ENCODE measurements around the gene PRXL2B.

Gene PRXL2B

DNA sequence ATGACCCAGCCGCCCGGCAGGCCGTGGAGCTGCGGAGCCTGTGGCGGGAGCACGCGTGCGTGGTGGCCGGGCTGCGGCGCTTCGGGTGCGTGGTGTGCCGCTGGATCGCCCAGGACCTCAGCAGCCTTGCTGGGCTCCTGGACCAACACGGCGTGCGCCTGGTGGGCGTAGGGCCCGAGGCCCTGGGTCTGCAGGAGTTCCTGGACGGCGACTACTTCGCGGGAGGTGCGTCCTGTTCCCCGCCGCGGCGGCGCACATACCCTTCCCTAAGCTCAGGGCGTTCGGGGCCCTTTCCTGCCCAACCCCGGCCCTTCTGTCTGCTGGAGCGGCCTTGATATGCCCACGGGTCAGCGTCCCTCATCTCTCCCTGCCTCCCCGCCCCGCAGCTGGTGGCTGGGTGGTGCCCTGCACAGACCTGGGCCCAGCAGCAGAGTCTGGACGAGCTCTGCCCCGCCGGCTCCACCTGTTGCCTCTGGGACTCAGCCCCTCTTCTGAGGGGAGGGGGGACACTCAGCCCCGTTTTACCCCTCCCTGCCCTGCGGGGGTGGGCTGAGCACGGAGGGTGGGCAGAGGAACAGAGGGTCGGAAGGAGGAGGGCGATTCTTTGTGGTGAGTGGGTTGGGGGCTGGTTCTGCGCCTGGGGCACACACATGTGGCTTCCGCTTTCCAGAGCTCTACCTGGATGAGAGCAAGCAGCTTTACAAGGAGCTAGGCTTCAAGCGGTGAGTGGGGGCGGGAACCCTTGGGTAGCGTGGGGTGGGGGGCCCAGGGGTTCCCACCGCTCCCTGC, 688 bp downstream of the PRXL2B start:
- peak in 1 of 2 donors; percentile 52 for DNase-seq

DNA sequence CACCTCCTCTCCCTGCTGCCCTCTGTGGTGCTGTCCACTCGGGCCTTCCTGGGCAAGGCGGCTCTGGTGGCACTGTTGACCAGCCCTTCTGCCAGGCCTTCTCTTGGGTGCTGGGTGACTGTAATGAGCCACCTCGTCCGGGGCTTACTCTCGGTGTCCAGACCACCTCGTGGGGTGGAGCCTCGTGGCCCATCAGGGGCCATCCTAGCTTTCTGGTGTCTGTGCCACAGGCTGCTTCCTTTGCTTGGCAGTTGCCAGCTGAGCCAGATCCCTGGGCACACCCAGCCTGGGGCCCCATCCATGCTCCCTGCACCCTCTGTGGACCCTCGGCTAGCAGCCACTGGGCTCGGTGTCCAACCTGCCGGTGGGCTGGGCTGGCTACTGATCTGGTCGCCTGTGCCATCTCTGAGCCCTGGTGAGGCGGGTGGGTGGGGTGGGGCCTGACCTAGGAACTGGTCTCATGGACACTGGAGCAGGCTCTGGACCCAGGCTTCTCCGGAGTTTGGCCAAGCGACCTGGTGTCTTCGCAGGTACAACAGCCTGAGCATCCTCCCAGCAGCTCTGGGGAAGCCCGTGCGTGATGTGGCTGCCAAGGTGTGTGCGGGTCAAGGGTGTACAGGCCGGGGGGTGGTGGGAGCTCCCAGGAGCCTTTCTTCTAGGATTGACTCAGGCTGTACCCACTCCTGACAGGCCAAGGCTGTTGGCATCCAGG, 1.4 kb downstream of the PRXL2B start:
- DNase-seq = no peak

DNA sequence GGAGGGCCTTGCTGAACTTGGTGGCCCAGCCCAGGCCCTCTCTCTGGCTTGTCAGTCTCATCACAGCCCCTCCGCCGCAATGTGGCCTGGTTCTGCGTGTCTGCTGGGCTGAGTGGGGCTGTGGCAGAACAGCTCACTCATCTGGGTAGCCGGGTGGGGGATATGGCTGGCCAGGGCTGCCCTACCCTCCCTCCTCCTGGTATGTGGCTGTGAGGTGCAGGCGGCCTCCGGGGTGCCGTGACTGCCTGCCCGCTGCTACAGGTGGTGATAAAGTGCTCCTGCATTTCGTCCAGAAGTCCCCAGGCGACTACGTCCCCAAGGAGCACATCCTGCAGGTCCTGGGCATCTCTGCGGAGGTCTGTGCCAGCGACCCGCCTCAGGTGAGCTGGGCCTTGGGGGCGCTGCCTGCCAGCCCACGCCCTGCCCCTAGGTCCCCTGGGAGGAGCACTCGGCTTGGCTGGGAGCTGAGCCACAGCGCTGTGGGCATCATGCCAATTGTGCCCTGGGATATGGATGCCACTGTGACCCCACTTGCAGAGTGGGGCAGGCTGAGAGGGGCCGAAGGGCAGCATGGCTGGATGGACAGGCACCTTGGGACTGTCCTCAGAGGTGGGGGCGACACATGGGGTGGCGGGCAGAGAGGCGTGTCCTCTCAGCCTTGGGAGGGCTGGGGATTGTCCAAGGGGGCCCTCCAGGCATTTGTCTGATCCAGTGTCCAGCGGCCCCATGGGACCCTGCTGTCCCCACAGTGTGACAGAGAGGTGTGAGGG, 2.3 kb downstream of the PRXL2B start:
- DNase-seq = no peak

DNA sequence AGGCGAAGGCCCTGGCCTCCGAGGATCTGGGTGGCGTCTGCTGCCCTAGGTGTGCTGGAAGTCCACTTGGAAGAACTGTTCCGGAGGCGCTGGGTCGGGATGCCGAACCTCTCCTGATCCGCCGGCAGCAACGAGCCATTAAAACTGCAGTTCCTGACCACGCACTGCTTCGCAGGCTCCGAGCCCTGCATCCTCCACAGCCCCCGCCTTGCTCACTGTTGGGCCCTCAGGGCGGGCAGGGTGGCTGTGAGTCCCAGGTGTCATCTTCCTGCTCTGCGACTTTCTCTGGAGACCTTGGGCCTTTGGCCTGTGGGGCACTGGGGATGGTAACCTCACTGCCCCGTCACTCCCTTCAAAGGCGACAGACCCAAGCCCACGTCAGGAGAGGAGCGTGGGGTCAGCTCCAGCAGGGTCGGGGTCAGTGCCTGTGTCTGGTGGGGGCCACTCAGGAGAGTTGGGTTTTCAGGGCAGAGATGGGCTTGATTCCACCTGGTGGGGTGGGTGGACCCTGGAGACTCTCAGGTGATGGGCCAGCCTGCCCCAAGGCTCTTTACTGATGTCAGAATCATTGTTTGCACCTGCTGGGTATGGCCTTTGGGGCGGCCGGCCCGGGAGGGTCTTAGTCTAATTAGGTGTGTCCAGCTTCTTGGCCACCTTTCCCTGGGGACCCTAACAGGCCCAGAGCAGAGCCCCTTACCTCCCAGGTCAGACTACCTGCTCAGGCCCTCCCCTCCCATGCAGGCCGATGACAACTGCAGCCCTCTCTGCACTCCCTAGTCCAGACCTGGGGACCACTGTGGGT, 3.1 kb downstream of the PRXL2B start:
- DNase-seq = no peak

DNA sequence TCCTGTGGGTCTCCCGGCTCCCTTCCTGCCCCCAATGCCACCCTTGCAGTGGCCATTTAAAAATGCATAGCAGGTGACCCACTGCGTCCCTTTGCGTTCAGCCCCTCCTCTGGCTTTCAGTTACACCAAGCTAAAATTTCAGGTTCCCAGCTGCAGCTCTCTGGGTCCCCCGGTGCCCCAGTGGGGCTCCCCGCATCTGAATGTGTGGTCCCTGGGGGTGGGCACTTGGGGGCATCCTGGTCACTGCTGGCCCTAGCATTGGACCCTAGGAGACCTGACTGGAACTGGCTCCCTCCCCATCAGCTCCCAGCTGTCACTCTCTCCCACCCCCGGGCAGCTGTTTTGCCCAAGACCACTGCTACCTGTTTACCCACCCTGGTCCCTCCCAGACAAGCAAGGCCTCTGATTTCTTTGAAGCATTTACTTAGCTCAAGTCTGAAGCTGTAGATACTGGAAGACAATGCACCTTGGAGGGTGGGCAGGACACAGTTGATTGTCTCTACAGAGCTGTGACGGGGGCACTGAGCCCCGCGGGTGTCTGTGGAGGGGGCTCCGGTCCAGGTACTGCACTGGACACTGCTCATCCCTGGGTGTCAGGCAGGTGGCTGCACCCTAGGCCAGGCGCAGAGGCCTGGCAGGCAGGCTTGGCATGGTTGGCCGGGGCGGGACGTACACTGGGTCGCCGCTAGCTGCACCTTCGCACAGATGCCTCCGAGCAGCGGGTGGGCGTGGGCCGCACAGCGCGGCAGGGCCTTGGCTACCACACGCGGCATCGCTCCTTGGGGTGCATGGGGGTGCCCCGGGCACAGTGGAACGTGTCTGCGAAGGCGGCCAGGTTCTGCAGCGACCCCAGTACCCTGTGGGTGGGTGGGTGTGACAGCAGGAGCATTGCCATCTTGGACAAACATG, 3.9 kb downstream of the PRXL2B start:
- DNase-seq = no peak

DNA sequence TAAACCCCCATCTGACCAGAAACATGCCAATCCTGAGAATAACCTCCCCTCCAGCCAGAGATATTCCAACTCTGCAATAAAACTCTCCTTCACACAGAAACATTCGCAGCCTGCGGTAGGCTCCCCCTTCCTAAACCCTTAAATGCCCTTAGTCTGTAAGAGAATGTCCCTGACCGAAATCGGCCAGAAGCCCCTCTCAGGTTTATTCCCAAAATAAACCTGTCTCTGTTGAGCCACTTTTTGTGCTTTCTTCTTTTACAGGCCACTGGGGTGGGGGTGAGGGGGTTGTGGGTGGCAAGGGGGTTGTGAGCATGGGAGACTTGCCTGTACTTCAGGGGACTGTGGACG, 4.6 kb downstream of the PRXL2B start:
- no peak for DNase-seq

DNA sequence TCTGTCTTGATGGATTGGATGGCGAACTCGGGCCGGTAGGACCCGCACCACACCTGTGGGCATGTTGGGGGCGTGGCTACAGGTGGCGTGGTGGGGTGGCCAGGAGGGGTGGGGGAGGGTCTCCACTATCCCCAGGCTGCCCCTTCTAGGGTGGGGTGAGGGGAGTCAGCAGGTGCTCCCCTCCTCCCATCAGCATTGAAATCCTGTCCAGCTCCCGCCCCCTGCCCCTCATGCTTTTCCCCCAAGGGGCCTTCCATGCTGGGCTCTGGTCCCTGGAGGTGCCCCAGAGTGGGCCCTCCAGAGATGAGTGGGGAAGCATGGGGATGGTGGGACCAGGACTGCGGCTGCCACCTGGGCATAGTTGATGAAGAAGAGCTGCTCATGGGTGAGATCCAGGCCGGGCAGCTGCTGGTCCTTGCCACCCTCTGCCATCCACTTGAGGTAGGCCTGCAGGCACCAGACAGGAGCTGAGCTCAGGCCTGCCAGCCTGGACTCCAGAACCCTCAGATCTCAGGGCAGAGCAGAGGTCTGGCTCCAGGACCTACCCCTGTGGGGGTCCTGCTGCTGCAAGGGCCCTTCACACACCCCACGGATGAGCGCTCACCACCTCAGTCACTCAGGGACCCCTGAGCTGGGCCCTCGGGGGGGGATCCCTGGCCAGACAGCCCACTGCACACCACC, 5.1 kb downstream of the PRXL2B start:
- DNase-seq = no peak

DNA sequence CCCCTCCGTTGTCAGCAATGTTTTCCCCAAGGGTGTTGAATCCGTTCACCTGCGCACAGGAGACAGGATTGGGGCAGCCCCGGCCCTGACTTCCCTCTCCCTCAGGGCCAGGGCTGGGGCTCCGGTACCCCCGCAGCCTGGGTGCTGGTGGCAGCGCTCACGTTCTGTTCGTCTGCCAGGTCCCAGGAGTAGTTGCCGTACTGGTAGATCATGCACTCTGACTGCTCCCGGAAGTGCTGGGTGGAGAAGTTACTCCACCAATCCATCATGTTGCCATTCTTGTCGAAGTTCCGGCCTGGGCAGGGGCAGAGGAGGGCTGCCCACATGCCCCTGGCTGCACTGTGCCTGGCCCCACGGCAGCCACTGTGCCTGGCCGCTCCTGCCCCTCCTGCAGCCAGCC, 6.1 kb downstream of the PRXL2B start:
- DNase-seq = no peak

DNA sequence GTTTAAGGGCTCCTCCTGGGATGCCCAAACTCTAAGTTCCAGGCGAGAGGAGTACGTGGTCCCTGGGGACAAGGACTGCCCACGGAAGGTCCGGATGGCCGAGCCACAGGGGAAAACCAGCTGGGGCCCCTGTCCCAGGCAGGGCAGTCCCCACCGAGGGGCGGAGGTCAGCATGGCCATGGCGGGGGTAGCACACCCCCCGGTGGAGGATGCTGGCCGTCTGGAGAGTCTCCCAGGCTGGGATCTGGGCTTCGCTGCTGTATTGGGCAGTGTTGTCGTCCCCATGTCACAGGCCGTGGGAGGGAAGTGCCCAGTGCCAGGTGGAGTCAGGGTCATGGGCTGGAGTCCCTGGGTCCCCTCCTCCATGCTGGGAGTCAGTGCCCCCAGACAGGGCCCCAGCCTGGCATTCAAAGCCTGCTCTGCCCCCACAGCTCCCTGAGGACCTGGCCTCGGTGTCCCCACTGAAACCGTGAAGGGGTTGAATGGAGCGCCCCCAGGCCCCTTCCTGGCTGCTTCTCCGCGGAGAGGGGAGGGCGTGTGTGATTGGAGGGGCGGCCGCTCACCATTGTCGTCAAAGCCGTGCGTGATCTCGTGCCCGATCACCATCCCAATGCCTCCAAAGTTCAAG, 6.8 kb downstream of the PRXL2B start:
- no peak for DNase-seq

DNA sequence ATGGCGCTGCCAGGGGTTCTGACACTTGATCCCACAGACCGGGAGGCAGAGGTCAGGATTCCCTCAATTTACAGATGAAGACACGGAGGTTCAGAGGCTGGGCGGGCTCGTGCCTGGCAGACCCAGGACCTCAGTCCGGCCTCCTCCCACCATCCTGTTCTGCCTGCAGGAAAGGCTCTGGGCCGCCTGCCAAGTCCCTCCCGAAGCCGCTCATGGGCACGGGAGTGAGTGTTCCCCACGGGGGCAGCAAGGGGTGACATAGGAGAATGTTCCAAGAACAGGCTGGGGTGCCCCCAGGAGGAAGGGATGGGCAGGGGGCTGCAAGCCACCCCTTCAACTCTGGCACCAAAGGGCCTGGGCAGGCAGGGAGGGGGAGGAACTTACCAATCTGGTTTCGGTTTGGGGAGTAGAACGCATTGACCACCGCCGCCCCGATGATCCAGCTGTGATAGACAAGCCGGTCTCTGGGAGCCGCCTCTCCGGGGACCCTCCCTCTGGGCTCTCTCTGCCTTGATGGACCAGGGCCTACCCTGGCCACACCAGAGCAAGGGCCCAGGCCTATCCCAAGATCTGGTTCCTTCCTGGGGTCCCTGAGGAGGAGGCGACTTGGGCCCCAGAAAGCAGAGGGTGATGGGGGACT, 7.5 kb downstream of the PRXL2B start:
- no peak for DNase-seq

DNA sequence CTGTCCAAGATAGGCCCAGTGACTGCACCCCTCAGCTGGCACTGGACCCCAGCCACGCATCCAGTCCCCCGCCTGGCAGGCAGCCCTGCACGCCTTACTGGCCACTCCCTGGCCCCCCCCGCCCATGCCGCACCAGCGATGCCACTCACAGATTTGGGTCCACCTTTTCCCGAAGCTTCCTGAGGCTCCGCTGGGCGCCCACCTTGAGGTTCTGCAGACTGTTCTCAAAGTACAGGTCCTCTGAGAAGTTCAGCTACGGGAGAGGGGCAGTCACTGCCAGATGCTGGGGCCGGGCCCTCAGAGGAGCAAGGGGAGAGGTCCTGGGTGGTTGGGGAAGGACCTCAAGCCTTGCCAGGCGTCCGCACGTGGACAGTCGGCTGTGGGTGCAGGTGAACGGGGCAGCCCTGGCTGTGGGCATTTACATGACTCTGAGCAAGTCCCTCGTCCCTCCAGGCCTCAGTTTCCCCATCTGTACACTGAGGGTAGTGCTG, 8.1 kb downstream of the PRXL2B start:
- no peak for DNase-seq

DNA sequence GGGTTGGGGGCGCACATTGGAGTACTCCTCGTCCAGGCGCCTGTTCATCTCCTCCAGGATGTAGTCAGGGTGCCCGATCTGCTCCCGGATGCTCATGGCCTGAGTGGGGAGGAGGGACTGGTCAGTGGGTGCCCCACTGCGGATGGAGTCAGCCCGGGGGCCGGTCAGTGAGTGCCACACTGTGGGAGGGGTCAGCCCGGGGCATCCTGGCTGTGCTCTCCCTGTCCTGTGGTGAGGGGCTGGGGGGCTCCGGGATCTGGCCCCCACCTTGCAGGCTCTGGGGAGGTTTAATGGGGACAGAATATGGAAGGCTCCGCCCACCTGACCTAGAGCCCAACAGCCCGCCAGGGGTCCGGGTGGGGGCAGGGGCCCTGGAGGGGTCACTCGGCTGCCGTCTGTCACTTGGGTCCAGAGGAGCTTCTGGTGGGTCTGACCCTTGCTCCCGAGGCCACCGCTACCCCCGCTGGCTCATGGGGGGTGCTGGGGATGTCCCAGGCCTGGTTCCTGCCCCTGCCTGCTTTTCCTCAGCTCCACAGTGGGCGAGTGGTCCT, 8.8 kb downstream of the PRXL2B start:
- no peak for DNase-seq

DNA sequence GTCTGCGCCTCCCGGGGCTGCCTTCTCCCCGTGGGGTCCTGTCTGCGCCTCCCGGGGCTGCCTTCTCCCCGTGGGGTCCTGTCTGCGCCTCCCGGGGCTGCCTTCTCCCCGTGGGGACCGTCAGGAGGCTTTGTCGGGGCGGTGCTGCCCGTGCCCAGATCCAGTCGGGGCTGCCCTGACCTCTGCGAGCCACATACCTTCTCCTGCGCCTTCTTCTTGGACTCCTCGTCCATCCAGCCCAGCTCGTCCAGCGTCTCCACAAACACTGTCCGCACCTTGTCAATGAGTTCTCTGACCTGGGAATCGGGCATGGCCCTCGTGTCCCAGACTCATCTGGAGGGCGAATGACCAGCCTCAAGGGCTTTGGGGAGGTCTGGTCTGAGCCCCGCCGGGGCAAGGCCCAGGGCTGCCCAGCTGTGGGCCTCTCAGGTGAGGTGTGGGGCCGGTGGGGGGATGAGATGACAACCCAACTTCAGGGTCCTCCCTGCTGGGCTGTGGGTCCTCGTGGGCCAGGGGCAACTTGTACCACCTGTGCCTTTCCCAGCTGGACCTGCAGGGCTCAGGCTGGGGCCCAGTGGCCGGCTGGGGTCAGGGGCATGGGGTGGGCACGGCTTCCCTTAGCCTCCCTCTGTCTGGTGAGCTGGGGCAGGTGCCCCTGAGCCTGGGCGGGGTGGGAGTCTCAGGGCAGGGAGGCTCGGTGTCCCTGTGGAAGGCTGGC, 9.4 kb downstream of the PRXL2B start:
- no peak for DNase-seq

DNA sequence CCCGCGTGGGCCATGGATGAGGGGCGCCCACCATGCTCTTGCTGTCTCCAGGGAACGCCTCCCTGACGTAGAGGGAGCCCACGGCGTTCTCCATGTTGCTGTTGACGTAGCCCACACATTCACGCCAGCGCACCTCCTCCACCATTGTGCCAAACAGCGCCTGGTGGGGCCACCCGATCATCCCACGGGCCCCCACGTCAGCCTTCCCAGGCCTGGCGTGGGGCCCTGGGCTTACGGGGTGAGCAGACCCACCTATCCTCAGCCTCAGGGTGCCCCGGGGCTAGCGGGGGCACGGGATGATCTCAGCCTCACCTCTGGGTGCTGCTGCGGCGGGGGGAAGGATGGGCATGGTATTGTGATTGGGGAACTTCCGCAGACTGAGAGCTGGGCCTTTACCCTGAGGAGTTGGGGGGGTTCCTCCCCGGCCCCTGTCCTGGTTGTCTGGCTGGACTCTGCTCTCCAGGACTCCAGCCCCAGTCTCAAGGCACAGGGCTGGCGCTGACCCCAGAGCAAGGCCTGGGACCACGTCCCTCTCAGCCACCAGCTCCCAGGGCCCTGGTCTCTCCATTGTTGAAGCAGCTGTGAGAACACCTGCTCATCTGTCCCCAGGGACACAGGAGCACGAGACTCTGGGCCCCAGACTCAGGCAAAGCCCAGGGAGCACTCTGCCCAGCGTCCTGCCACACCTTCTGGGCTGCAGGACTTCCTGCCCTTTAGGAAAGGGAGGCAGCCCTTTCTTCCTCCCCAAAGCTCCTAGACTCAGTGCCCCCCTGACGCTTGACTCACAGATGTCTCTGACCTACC, 10.2 kb downstream of the PRXL2B start:
- no peak for DNase-seq

DNA sequence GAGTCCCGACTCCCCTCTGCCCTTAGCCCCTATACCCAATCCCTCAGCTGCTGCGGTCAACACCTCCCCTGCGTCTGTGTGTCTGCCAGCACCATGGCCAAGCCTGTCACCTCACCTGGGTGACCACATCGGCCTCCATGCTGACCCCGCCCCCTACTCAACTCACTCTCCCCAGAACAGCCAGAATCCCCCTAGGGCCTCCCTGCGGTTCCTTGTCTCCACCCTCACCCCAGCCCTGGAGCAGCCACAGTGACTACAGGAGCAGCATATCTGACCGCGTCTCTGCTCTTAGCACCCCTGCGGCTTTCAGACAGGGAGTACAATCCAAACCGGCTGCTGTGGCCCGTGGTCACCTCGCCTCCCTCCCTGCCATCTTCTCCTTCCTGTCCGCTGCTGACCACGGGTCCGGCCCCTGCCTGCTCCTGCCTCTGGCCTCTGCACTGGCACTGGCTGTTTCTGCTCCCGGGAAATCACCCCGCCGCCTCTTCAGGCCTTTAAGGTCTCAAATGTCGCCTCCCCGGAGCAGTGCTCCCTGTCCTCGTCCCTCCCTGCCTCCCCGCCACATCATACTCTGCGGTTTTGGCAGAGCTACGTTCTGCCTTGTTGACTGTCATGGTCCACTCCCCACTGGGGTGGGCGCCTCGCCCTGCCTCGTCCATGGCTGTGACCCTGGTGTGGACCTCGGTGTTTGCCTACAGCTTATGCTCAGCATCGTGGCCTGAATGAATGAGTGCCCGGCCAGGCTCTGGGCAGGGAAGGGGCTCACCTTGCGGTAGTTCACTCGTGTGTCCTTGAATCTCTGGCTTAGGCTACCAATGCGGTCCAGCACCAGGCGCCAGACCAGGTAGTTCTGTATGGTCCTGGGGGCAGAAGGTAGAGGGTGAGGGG, 11.1 kb downstream of the PRXL2B start:
- no peak for DNase-seq

DNA sequence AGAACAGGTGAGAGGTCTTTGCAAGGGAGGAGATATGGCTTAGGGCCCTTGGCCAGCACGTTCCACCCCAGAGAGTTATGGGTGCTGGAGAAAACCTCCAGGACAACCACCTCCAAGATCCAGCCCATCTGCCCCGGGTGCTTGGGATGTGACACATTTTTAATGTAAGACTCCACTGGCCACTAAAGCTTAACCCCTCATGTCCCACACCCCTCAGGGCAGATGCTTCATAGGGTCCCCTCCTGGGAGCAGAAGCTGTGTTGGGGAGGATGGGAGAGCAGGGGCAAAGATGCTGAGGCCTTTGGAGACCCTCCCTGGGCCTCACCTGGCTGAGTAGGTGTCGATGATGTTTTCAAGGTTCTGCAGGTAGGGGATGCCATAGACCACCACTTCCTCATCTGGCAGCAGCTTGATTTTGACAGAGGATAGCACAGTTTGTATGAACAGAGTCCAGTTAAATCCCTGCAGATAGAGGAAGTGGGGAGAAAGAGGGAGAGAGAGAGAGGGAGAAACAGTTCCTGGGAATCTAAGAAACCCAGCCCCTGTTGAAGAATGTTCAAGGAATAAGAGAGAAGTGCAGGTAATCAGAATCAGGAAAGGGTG, 11.9 kb downstream of the PRXL2B start:
- DNase-seq = no peak
